Fibroblast of skin of scalp (primary cell): Measurements from ENCODE around the gene NPFFR1.
A peak's percentile ranks its signal among the peaks of the same experiment; 100 is the strongest.
"Not testable (repeated sequence)": the region's sequence is repeated elsewhere in the genome, so short reads cannot be mapped to it uniquely, and the experiment has no call there.

Experiments used
- DNase-seq: peaks from one replicate; pipeline ENCODE4 v3.0.0-alpha.2; 2013

NPFFR1 gene

DNA sequence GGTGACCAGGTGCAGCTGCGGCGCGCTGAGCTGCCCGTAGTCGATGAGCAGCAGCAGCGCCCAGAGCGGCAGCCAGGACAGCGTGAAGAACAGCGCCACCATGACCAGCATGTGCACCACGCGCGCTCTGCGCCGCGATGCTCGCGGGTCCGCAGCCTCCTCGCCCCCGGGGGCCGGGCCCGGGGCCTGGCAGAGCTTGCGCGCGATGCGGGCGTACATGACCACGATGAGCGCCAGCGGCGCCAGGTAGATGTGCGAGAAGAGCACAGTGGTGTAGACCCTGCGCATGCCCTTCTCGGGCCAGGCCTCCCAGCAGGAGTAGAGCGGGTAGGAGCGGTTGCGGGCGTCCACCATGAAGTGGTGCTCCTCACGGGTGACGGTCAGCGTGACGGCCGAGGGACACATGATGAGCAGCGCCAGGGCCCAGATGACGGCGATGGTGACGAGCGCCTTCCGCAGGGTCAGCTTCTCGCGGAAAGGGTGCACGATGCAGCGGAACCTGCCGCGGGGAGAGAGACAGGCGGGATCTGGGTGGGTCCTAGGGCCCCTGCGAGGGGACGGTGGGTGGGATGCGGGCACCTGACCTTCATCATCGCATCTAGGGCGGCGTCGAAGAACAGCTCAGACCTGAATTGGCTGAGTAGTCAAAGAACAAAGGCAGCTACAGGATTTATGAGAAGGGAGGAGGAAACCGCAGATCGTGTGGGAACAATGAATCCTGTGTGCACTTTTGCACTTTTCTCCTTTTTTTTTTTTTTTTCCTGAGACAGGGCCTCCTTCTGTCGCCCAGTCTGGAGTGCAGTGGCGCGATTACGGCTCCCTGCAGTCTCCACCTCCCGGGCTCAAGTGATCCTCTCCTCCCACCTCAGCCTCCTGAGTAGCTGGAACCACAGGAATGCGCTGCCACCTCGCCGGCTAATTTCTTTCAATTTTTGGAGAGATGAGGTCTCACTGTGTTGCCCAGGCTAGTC, 28.2 kb downstream of the NPFFR1 start:
- no peak for DNase-seq

DNA sequence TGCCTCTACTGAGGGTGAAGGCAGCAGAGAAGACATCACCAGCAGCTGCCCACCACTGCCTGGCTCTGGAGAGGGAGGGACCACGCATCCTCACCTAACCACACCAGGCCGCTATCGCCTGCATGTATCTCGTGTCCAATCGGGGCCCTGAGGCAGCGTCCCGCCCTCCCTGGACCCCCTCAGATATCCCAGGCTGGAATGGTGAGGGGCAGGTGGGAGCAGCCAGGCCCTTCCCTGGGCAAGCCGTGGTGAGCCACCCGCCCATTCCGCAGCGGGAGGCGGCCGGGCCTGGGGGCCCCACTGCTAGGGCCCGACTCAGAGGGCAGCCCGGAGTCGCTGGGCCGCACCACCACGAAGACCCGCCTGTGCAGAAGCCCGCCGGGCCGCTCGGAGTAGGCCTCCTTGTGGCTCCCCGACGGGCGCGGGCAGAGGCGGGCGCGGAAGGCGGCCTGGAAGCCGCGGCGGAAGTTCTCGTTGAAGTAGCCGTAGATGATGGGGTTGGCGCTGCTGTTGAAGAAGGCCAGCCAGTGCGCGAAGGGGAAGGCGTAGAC, 29.0 kb downstream of the NPFFR1 start:
- no peak for DNase-seq

DNA sequence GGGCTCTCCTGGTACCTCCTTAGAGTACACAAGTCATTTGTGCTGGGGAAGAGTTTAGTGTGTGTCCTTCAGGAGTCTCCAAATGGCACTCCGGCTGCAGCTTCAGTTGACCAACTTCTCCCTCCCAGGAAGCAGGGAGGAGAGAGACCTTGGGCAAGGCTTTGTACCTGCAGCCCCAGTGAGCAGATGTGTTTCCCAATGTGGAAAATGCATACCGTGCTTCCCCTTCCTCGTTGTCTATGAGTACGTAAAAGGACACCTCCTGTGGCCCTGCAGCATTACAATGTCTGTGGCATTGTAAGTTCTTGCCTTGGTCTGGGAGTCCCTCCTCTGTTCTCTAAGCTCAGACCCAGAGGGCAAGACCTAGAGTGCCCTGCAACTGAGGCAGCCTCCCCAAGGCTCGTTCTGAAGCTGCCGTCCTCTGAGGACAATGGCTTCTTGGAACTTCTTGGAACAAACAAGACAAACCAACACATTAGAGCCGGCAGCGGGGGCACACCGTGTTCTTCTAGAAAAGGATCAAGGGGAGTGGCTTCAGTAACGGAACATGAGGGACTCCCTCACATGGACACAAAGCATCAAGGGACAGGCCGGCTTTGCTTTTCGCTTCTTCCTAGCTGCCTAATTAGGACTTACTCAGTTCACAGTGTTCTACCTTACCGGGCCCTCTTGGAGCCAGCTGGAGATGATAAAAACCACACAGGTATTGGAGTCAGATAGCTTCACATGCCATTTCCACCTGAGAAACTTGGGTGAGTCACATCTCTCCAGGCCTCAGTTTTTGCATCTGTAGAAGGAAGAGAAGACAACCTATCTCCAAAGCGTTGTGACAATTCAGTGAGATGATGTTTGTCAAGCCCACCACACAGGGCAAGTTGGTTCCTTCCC, 29.7 kb downstream of the NPFFR1 start:
- DNase-seq, result no peak

DNA sequence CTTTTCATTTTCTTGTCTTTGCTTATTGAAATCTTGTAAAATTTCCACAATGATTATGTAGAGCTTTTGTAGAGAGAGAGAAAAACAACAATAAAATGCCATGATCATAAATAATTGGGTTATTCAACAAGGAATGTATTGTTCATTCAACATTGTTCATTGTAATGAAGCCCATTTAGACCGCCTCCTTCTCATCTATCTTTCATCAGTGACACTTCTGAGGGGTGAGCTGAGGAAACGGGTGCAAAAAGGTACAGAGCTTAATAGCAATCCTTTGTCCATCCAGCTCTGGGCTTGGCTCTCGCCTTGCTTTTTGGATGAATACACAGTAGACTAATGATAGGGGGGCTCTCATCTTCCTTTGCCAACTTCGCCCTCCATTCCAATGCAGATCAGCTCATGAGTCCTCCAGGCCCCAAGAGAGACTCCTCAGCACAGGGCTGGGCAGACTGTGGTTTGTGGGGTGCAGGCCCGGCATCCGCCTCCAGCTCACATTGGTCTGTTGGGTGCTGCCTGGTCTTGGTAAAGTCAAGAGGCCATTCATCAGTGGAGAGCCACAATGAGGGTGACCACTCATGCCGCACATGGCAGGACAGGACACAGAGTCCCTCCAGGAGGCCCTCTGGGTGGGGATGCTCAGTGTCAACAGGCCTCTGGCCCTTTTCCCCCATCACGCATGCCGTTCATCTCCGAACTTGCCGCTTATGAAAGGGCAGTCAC, 32.7 kb downstream of the NPFFR1 start:
- no peak for DNase-seq

DNA sequence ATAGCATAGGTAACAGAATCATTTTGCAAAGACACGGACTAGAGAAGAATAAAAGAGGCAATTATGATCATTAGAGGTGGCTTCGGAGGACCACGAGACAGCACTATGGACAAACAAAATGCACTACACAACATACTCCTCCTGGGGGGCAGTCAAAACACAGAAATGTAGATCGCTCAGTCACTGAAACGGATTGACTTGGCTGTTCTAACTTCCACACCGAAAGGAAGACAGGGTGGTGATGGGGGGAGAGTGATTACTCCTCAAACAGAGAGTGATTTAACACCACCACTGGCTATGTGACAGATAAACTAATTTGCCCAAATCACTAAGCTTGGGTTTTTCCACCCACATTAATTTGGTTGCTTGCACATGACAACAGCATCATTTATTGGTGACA, 36.4 kb downstream of the NPFFR1 start:
- no peak for DNase-seq

DNA sequence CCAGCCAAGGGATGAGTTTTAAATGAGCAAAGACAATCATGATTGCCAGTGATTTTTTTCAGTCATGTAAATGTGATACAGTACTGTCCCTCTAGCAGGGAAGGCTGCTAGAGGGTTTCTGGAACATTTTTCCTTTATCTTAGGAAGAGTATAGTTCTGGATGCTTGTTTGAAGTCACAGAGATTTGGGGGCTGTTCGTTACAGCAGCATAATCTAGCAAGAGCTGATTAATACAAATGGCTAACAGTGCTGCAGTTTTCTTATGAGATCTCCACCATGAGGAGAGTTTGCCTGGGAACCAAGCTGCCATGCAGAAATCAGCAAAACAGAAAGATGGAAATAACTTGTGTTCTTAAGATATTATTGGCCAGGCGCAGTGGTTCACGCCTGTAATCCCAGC, 42.7 kb downstream of the NPFFR1 start:
- DNase-seq, result no peak

DNA sequence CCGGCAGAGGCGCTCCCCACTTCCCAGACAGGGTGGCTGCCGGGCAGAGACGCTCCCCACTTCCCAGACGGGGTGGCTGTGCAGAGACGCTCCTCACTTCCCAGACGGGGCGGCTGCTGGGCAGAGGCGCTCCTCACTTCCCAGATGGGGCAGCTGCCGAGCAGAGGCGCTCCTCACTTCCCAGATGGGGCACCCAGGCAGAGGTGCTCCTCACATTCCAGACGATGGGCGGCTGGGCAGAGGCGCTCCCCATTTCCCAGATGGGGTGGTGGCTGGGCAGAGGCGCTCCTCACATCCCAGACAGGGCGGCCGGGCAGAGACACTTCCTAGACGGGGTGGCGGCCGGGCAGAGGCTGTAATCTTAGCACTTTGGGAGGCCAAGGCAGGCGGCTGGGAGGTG, 43.8 kb downstream of the NPFFR1 start:
- DNase-seq, result not testable (repeated sequence)

DNA sequence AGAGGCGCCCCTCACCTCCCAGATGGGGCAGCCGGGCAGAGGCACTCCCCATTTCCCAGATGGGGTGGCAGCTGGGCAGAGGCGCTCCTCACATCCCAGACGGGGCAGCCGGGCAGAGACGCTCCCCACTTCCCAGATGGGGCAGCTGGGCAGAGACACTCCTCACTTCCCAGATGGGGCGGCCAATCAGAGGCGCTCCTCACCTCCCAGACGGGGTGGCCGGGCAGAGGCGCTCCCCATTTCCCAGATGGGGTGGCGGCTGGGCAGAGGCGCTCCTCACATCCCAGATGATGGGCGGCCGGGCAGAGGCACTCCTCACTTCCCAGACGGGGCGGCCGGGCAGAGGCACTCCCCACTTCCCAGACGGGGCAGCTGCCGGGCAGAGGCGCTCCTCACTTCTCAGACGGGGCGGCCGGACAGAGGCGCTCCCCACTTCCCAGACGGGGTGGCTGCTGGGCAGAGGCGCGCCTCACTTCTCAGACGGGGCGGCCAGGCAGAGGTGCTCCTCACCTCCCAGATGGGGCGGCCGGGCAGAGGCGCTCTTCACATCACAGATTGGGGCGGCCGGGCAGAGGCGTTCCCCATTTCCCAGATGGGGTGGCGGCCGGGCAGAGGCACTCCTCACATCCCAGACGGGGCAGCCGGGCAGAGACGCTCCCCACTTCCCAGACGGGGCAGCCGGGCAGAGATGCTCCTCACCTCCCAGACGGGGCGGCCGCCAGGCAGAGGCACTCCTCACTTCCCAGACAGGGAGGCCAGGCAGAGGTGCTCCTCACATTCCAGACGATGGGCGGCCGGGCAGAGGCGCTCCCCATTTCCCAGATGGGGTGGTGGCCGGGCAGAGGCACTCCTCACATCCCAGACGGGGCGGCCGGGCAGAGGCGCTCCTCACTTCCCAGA, 44.5 kb downstream of the NPFFR1 start:
- DNase-seq, result not testable (repeated sequence)

DNA sequence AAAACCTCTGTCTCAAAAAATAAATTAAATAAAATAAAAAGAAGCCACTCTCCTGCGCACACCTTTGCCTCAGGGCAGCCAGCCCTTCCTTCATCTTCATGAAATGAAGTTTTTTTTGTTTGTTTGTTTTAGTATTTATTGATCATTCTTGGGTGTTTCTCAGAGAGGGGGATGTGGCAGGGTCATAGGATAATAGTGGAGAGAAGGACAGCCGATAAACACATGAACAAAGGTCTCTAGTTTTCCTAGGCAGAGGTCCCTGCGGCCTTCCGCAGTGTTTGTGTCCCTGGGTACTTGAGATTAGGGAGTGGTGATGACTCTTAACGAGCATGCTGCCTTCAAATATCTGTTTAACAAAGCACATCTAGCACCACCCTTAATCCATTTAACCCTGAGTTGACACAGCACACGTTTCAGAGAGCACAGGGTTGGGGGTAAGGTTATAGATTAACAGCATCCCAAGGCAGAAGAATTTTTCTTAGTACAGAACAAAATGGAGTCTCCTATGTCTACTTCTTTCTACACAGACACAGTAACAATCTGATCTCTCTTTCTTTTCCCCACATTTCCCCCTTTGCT, 45.8 kb downstream of the NPFFR1 start:
- not testable (repeated sequence) for DNase-seq

DNA sequence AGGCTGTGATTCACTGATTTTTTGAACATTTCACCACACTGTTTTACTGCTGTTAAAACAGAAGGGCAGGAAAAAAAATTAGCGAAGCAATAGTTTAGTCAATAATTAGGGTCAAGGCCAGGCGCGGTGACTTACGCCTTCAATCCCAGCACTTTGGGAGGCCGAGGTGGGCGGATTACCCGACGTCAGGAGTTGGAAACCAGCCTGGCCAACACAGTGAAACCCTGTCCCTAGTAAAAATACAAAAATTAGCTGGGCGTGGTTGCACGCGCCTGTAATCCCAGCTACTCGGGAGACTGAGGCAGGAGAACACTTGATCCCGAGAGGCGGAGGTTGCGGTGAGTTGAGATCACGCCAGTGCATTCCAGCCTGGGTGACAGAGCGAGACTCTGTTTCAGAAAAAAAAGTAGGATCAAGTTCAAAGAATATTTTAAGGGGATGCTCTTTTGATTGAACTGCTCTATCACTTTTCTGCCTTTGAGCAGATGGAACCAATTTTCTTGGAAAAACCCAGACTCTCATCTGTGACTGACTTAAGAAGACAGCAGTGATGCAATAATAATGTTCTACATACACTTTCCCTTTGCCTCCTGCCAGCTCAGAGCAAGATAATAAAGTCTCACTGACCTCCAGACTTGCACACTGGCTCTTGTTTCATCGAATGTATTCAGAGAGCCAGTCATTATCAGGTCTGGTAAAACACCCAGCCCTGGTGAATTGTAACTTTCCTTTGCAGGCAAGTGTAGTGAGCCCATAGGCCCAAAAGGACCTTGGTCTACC, 48.9 kb downstream of the NPFFR1 start:
- DNase-seq, result peak; percentile 69

DNA sequence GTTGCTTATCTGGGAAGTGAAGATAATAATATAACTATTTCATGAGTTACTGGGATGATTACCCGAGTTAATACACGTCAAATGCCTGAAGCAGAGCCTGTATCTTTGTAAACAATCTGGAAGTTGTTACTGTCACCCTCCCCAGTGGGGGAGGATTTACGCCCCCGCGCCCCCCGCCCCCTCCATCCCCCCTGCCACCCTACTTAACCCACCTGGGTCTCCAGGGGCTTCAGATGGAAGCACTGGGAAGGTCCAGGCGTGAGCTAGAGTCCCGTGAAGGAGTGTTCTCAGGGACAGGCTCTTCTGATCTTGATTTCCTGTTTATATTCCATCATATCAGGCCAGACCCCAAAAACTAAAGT, 49.9 kb downstream of the NPFFR1 start:
- DNase-seq, result no peak

DNA sequence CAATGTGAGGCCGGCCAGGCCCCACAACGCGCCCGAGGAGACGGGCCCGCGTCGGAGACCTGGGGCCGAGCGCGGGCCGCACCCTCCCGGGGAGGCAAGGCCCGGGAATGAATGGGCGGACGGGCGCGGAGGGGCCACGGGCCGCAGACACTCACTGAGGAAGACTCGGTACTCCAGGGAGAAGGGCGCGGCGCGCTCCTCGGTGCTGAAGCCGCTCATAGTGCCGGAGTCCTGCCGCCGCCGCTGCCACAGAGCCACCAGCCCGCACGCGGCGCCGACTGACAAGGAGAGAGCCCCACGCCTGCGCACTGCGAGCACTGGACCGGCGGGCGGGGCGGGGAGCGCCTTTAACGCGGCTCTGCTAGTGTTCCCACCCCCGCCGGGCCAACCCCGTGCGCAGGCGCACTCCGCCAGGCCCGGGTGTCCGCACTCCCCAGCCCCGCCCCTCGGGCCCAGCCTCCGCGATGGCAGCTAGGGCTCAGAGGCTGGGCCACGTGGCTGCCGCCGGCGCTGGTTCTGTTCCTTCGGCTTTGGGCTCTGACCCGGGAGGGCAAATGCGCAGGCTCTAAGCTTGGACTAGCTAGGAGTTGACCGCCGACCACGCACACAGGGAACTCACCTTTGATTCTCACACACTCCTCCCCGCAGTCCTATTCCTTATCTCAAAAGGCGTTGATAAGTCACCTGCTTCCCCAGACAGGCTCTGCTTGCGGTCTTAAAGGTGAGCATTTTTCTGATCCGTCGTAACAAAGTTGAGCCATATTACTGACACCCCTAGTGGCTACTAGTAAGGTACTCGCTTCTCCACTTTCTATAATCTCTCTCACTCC, 50.5 kb downstream of the NPFFR1 start, which contains the start of gene PPA1:
PPA1 (minus strand) TSS at position 321 of the 830 bp plus-strand sequence; CDS start at position 219, 102 bp downstream.
- peak; percentile 96 for DNase-seq

DNA sequence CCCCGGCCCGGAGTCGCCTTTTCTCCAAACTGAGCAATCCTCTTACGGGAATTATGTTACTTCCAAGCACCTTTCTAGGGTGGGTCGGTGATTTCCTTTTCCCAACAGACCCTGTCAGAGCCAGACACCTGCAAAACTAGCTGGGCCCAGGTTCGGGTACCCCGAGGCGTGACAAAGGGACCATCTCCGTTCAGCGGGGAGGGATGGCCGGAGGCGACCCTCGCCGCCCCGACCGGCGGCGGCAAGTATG, 51.0 kb downstream of the NPFFR1 start:
- no peak for DNase-seq

DNA sequence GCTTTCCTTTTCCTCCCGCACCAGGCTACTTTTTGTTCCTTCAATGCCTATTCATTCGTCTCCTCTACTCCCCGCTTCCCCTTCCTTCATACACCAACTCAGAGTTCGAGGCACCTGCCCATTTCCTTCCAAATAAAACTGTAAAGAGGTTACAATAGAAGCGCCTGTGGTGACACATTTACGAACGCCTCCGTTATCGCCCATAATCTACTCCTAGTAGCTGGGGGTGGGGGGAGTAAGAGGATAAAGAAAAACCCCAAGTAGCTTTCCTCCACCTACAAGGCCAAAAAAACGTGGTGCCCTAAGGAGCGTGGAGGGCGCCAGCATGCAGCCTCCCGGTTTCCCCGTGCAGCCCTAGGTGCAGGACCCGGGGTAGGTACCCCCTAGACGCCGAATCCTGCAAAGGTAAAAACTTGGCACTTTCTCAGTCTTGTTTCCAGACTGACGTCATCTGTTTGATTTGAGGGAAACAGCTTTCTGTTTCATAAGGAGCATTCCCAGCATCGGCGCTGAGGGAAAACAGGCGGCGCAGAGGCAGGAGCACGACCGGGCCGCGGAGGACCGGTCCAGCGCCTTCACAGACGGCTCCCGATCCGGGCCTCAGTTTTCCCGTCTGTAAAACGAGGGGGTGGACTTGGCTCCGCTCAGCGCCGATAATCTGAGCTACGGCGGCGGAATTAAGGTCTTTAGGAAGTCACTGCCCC, 51.5 kb downstream of the NPFFR1 start:
- peak; percentile 43 for DNase-seq

DNA sequence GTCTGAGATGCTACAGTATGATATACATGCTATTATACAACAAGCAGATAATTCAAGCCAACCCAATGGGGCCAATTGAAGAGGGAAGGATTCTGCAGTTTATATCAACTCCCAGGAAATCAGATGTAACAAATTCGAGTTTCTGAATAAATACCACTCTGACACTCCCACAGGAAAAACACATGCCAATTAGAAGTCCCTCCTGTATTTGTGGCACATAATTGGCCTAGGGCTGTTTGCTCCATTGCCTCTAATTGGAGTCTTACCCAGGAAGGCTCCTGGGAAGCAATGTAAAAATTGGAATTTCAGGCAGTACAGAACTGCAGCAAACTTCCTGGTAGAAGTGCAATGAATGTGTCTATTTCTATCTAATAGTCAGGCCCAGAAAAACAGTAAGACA, 55.3 kb downstream of the NPFFR1 start:
- no peak for DNase-seq

DNA sequence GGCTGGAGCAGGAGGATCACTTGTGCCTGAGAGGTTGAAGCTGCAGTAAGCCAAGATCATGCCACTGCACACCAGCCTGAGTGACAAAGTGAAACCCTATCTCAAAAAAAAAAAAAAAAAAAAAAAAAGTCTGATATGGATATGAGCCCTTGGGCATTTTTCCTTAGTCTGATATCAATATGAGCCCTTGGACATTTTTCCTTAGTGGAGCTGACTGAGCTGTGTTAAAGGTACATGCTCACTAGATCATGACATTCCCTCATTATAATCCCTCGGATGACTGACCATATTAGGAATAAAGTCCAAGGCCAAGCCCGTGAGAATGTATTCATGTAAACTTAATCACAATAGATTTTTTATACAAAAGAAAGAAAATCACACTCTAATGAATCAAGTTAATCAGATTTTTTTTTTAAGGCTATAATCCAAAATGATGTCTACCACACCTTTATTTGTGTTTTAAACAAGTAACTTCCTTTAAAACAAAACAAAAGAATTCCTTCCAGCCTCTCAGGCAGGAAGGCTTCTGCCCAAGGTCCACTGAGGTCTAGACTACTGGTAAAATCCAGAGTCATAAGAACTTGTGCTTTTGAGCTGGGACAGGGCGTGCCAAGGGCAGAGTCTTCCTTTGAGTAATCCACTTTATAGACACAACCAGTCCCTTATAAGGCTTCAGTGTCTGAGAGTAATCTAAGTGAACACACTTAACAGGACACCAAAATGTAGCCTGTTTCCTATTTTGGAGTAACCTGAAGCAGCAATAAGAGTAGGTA, 56.1 kb downstream of the NPFFR1 start:
- DNase-seq, result peak; percentile 11

DNA sequence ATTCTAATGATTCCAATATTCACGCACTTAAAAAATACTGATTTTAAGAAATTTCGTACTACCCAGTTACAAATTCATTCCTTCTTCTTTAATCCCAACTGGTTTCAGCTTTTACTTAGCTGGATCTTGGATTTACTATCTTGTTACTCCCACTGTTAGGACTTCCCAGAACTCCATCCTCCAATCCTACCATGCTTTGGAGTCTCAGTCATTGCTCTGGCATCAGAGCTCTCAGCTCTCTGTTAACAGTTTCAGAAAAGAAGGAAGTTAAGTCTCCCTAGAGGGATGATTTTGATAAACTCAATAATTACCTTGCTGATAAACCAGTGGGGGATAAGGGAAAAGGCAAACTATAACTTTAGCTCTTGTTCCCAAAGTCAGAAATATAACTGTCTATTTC, 60.1 kb downstream of the NPFFR1 start:
- DNase-seq, result no peak
